WERI-Rb-1 (cell line): ENCODE measurements around the gene ILDR1.

Experiments used
- DNase-seq: peaks from one replicate; pipeline ENCODE4 v3.0.0-alpha.2; 2020
- H3K27ac ChIP-seq: fragments of 250-450 bp; sonication (Bioruptor Pico); 2 replicates; pipeline ENCODE4 v1.5.1; 2020; ENCODE audit warnings: mild to moderate bottlenecking, moderate library complexity
- H3K27me3 ChIP-seq: fragments of 250-450 bp; sonication (Bioruptor Pico); 2 replicates; pipeline ENCODE4 v1.5.1; 2021; ENCODE audit warnings: mild to moderate bottlenecking, low read depth, moderate library complexity; ENCODE audit not compliant: insufficient read depth, severe bottlenecking
- H3K36me3 ChIP-seq: fragments of 250-450 bp; sonication (Bioruptor Pico); 2 replicates; pipeline ENCODE4 v1.5.1; 2020; ENCODE audit warnings: mild to moderate bottlenecking, moderate library complexity
- H3K4me3 ChIP-seq: 2 replicates; pipeline ENCODE4 v1.5.1; 2011; ENCODE audit warnings: low read depth, mild to moderate bottlenecking, control low read depth, low read length
- H3K9me3 ChIP-seq: fragments of 250-450 bp; sonication (Bioruptor Pico); 2 replicates; pipeline ENCODE4 v1.5.1; 2021; ENCODE audit warnings: mild to moderate bottlenecking, moderate library complexity; ENCODE audit not compliant: severe bottlenecking
- TF ChIP-seq, protein P1 (sequence below): IDR thresholded peaks from 2 replicates; pipeline ENCODE4 v1.5.1; 2011; ENCODE audit warnings: low read depth, mild to moderate bottlenecking, control low read depth, inconsistent platforms, low read length

The ILDR1 gene

DNA sequence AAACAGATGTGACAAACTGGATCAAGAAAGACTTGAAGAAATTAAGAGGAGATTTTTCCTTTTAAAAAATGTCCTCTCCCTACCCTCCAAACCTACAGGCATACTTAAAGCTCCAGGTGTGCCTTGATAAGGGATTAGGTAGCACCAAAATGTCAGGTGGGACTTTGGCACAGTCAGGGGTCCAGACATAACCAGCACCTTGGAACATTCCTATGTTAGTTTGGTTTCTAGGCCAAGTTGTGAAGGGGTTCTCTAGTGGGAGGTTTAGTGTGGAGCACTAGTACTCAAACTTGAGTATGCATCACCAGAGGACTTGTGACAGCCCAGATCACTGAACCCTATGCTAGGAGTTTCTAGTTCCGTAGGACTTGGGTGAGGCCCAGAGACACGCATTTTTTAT lies 13.9 kb downstream of the ILDR1 start:
- TF ChIP-seq, protein P1, sequence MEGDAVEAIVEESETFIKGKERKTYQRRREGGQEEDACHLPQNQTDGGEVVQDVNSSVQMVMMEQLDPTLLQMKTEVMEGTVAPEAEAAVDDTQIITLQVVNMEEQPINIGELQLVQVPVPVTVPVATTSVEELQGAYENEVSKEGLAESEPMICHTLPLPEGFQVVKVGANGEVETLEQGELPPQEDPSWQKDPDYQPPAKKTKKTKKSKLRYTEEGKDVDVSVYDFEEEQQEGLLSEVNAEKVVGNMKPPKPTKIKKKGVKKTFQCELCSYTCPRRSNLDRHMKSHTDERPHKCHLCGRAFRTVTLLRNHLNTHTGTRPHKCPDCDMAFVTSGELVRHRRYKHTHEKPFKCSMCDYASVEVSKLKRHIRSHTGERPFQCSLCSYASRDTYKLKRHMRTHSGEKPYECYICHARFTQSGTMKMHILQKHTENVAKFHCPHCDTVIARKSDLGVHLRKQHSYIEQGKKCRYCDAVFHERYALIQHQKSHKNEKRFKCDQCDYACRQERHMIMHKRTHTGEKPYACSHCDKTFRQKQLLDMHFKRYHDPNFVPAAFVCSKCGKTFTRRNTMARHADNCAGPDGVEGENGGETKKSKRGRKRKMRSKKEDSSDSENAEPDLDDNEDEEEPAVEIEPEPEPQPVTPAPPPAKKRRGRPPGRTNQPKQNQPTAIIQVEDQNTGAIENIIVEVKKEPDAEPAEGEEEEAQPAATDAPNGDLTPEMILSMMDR: no peak
- no peak overlapping the region for H3K4me3 ChIP-seq
- DNase-seq: no peak
- H3K27ac ChIP-seq: no peak overlapping the region
- peaks cover 8% of the 10 kb centered on the region for H3K27me3 ChIP-seq
- no peaks in the 10 kb centered on the region for H3K9me3 ChIP-seq
- H3K36me3 ChIP-seq: no peaks in the 10 kb centered on the region

DNA sequence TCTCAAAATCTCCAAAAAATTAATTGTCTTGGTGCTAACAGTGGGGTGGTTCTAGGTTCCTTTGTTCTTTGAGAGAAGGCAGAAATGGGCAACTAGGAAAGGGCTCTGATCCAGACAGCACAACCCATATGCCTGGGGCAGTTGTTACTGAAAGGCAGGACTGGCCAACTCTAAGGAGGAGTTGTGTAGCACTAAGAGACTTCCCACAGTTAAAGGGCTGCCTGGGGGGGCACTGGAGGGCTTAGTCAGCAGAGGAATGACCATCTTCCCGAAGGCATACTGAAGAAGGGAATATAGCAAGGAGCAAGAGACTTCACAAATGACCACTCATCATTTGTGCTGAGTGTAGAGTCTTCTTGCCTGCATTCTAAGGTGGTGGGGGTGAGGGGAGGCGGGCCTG lies 15.8 kb downstream of the ILDR1 start:
- Histone ChIP-seq H3K4me3 (no peak overlapping the region), H3K27me3 (peaks cover 5% of the 10 kb centered on the region), H3K9me3 (no peaks in the 10 kb centered on the region), H3K27ac (no peak overlapping the region), H3K36me3 (no peaks in the 10 kb centered on the region)
- DNase-seq: no peak
- TF ChIP-seq, protein P1: no peak

DNA sequence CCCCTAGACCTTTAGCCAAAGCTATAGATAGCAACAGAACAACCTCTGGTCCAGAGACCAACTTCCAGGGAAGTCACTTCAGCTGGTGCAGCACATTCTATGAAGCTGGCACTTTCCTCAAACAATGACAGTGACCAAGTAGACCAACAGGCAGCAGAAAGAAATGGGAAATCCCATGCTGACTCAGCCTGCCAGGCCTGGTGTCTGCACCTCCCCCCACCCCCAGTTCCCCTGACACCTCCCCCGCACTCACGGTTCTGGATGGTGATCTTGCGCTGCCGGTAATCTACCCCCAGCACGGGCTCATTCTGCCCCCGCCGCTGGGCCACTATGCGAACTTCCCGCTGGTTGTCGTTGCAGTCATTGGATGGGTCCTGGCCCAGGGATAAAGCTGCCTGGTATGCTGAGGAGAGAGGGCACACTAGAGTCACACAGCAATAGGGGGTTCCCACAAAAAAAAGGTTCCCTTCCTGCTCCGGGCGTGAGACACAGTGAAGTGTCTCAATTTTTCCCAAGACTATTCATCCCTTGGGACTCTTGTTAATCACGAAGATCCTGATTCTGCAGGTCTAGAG lies 17.0 kb downstream of the ILDR1 start:
- Histone ChIP-seq H3K27ac (no peak overlapping the region), H3K9me3 (no peaks in the 10 kb centered on the region), H3K27me3 (no peaks in the 10 kb centered on the region), H3K36me3 (no peaks in the 10 kb centered on the region), H3K4me3 (no peak overlapping the region)
- TF ChIP-seq, protein P1: no peak
- no peak for DNase-seq

DNA sequence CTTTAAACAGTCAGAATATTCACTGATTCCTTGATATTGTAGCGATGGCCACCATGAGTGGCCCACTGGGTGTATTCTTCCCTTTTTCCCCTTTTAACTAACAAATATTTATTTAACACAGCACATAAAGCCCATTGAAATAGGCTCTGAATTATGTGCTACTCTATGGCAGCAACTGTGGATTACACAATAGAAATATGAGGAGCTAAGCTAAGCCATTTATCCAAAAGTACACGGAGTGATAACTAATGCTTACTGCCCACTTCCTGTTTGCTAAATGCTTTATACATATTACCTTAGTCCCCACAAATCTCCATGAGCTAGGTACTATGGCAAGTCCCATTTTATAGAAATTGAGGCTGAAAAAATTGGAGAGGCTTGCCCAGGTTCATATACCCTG lies 17.9 kb downstream of the ILDR1 start:
- no peaks in the 10 kb centered on the region for H3K9me3 ChIP-seq
- no peak overlapping the region for H3K4me3 ChIP-seq
- H3K36me3 ChIP-seq: no peaks in the 10 kb centered on the region
- DNase-seq: no peak
- TF ChIP-seq, protein P1: no peak
- no peak overlapping the region for H3K27ac ChIP-seq
- H3K27me3 ChIP-seq: no peaks in the 10 kb centered on the region

DNA sequence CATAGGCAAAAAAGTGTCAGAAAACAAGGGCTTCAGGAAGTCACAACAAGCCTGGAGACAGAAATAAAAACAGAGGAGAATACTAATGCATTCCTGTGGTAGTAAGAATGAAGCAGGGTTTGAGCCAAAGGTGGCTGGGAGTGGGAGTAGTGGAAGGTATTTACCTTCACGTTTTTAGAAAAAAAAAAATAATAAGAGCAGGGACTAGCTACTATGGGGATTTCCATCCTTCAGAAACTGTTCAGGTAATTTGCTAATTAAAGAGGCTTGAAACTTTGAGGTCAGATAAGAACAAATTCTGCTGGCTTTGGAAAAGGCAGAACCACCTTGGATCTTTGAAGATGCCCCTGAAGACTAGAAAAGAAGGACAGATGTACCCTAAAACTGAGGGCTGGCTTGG lies 18.4 kb downstream of the ILDR1 start:
- Histone ChIP-seq H3K4me3 (no peak overlapping the region), H3K36me3 (no peaks in the 10 kb centered on the region), H3K27ac (no peak overlapping the region), H3K9me3 (no peaks in the 10 kb centered on the region), H3K27me3 (no peaks in the 10 kb centered on the region)
- TF ChIP-seq, protein P1: no peak
- DNase-seq: no peak

DNA sequence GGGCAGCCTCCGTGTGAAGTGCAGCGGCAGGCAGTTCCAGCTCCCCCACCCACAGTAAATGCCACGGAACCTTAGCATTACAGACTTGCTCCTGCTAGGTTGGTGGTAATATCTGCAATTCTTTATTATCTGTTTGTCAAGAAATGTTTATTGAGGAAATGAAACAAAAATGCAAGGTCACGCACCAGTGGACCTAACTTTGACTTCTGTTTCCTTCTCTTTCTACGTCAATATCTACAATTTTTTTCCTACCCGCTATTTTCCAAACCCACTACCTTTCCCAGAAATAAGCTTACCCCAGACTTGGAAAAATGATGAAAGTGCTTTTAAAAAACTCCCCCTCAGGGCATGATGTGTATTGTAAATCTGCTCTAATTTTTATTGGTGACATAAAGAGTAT lies 18.9 kb downstream of the ILDR1 start:
- Histone ChIP-seq H3K27ac (no peak overlapping the region), H3K4me3 (no peak overlapping the region)
- DNase-seq: no peak

More for the DNA sequence above, 18.9 kb downstream of the ILDR1 start:
- Histone ChIP-seq H3K27me3 (no peaks in the 10 kb centered on the region), H3K9me3 (no peaks in the 10 kb centered on the region), H3K36me3 (no peaks in the 10 kb centered on the region)
- TF ChIP-seq, protein P1: no peak
